Kidney glomerular epithelial cell (primary cell): ENCODE data around the gene XKR7.

Experiments used
- DNase-seq: peaks from one replicate; lab custom pipeline; 2025; lab: John Stamatoyannopoulos, UW

Gene XKR7

GRCh38 chr20:31979713-31980426 lies 11.9 kb downstream of the XKR7 start:
- no peak for DNase-seq

- DNase-seq, result no peak
These were observed 13.8 kb downstream of the XKR7 start for GRCh38 chr20:31981784-31982183.

- DNase-seq, result no peak
These were observed 17.1 kb downstream of the XKR7 start for GRCh38 chr20:31984981-31985471.

- no peak for DNase-seq
These were observed 19.8 kb downstream of the XKR7 start for GRCh38 chr20:31987744-31988143.

- DNase-seq, result no peak
These were observed 20.6 kb downstream of the XKR7 start for GRCh38 chr20:31988430-31989015.

GRCh38 chr20:31989030-31989645 lies 21.2 kb downstream of the XKR7 start:
- DNase-seq, result no peak

GRCh38 chr20:31990641-31991338 lies 22.8 kb downstream of the XKR7 start:
- DNase-seq, result no peak

GRCh38 chr20:31991339-31991705 lies 23.4 kb downstream of the XKR7 start:
- DNase-seq, result no peak

- no peak for DNase-seq
These were observed 24.1 kb downstream of the XKR7 start for GRCh38 chr20:31992086-31992485.

- DNase-seq, result no peak
These were observed 29.0 kb downstream of the XKR7 start for GRCh38 chr20:31996996-31997395.

- no peak for DNase-seq
These were observed 30.3 kb downstream of the XKR7 start for GRCh38 chr20:31998246-31998645.

GRCh38 chr20:32003325-32003724 lies 35.4 kb downstream of the XKR7 start:
- no peak for DNase-seq

GRCh38 chr20:32004963-32005362 lies 37.0 kb downstream of the XKR7 start:
- DNase-seq, result no peak

GRCh38 chr20:32006053-32006452 lies 38.1 kb downstream of the XKR7 start:
- DNase-seq, result no peak

GRCh38 chr20:32006841-32007786 lies 39.2 kb downstream of the XKR7 start:
- no peak for DNase-seq

- DNase-seq, result no peak
These were observed 40.1 kb downstream of the XKR7 start for GRCh38 chr20:32007787-32008616.

GRCh38 chr20:32009564-32009963 lies 41.6 kb downstream of the XKR7 start:
- no peak for DNase-seq

- no peak for DNase-seq
These were observed 42.1 kb downstream of the XKR7 start, which contains the start of gene CCM2L for GRCh38 chr20:32010101-32010500. CCM2L (plus strand) TSS chr20:32010438; CDS start chr20:32010455, 17 bp downstream.

- DNase-seq, result no peak
These were observed 42.7 kb downstream of the XKR7 start for GRCh38 chr20:32010666-32011065.

- DNase-seq, result no peak
These were observed 44.3 kb downstream of the XKR7 start for GRCh38 chr20:32012159-32012688.
